GM06990 (cell line): Measurements from ENCODE around the gene CTRL.

Experiments used
- DNase-seq: peaks from one replicate; pipeline ENCODE4 v3.0.0-alpha.2; 2011; ENCODE audit not compliant: insufficient read length; ENCODE audit errors: extremely low read depth
- H3K27me3 ChIP-seq: replicated peaks from 2 replicates; pipeline ENCODE4 v1.6.0; 2011; ENCODE audit warnings: low read length; ENCODE audit not compliant: control insufficient read depth, insufficient read depth
- H3K36me3 ChIP-seq: 2 replicates; pipeline ENCODE4 v1.5.1; 2011; ENCODE audit warnings: low read length; ENCODE audit not compliant: control insufficient read depth, insufficient read depth
- H3K4me3 ChIP-seq: replicated peaks from 2 replicates; pipeline ENCODE4 v1.5.1; 2011; ENCODE audit warnings: low read depth, mild to moderate bottlenecking, control low read depth, low read length
- CTCF ChIP-seq: IDR thresholded peaks from 2 replicates; pipeline ENCODE4 v1.5.1; 2011; ENCODE audit warnings: low read length, control low read depth, mild to moderate bottlenecking, inconsistent platforms; ENCODE audit not compliant: insufficient read depth, poor library complexity, severe bottlenecking

The CTRL gene

GRCh38 chr16:67914758-67915495, 16.7 kb downstream of the CTRL start:
- no peak for TF ChIP-seq CTCF
- Histone ChIP-seq H3K36me3 (peaks cover 19% of the 10 kb centered on the region), H3K27me3 (no peaks in the 10 kb centered on the region), H3K4me3 (no peak overlapping the region)
- no peak for DNase-seq

- Histone ChIP-seq H3K27me3 (no peaks in the 10 kb centered on the region), H3K36me3 (peaks cover 13% of the 10 kb centered on the region), H3K4me3 (no peak overlapping the region)
- no peak for TF ChIP-seq CTCF
- no peak for DNase-seq
Measured at GRCh38 chr16:67910158-67910557, 21.5 kb downstream of the CTRL start.

- Histone ChIP-seq H3K27me3 (no peaks in the 10 kb centered on the region), H3K4me3 (no peak overlapping the region), H3K36me3 (peaks cover 9% of the 10 kb centered on the region)
- no peak for DNase-seq
- TF ChIP-seq CTCF, result no peak
Measured at GRCh38 chr16:67909056-67909742, 22.5 kb downstream of the CTRL start.

GRCh38 chr16:67907397-67908180, 24.1 kb downstream of the CTRL start:
- no peak for DNase-seq
- no peak for TF ChIP-seq CTCF
- H3K4me3 ChIP-seq, result no peak overlapping the region
- peaks cover 9% of the 10 kb centered on the region for H3K36me3 ChIP-seq
- no peaks in the 10 kb centered on the region for H3K27me3 ChIP-seq

- DNase-seq, result no peak
- Histone ChIP-seq H3K4me3 (no peak overlapping the region), H3K36me3 (no peaks in the 10 kb centered on the region), H3K27me3 (no peaks in the 10 kb centered on the region)
- no peak for TF ChIP-seq CTCF
Measured at GRCh38 chr16:67902831-67903230, 28.8 kb downstream of the CTRL start.
